HG02885 (cell line): Measurements from ENCODE around the gene STRA6.

Source experiments
- ATAC-seq: cut with Tn5 transposase; IDR thresholded peaks from one replicate; pipeline ENCODE4 v1.9.1; 2021; ENCODE audit warnings: mild to moderate bottlenecking; ENCODE audit not compliant: unreplicated experiment, poor library complexity

STRA6 gene

DNA sequence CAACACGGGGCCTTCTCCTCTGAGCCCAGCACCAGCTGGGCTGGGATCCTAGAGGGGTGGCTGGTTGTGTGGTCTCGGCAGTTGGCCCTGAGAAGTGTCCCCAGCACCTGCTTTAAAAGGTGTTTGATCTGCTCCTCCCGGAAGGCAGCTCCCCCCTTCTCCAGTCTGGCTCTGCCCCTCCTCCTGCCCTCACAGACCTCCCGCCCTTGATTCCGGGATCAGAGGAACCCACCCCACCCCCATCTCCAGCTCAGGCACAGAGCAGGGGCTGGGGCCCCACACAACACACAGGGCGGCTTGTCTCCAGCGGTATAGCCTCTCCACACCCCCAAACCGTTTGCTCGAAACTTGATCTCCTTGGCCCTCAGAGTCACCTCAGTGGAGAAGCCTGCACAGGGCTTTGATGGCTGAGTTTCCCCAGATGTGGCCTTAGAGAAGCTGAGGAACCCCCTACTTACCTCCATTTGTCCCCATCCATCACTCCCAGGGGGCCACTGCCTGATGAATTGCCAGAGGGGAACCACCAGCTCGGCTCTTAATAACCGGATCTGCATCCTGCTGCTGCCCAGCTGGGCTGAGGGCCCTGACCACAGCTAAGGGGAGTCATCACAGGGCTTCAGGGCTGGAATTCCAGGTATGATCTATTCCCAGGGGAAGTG, 6.4 kb upstream of the STRA6 start:
- ATAC-seq, result no peak

GRCh38 chr15:74208496-74208895, 5.9 kb upstream of the STRA6 start:
- no peak for ATAC-seq

- ATAC-seq, result no peak
Observed at GRCh38 chr15:74207652-74208440, 5.3 kb upstream of the STRA6 start.

DNA sequence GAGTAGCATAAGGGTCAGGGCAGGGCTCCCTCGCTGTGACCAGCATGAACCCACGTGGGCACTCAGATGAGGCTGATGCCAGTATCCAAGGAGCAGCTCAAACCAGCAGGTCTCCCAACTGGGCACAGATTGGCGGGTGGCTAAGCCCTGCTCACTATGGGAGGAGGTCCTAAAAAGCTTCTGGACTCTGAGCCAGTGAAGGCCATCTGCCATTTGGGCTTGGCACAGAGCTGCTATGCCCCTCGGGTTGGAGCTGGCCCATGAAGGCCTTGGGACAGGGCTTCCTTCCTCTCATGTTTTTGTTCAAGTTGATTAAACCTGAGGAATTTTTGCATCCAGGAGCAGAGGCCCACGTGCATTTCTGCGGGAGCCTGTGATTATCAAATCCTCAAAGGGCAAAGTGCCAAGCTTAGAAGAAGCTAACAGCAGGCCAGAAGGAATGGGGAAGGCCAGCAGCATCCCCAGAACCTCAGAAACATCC, 4.3 kb upstream of the STRA6 start:
- no peak for ATAC-seq

DNA sequence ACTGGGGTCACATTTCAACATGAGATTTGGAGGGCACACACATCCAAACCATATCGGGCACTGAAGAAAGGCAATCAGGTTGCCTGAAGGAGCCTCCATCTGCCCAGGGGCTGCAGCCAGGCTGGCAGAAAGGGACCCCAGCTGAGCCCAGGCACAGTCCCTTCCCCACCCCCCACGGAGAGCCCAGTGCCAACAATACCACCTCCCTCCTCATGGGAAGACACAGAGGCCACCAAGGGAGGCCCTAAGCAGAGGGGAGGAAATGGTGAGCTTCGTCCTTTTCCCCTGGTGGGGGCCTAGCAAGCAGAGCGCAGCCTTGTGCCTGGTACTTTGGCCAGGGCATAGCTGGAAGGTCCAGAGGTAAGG, 3.0 kb upstream of the STRA6 start:
- no peak for ATAC-seq

DNA sequence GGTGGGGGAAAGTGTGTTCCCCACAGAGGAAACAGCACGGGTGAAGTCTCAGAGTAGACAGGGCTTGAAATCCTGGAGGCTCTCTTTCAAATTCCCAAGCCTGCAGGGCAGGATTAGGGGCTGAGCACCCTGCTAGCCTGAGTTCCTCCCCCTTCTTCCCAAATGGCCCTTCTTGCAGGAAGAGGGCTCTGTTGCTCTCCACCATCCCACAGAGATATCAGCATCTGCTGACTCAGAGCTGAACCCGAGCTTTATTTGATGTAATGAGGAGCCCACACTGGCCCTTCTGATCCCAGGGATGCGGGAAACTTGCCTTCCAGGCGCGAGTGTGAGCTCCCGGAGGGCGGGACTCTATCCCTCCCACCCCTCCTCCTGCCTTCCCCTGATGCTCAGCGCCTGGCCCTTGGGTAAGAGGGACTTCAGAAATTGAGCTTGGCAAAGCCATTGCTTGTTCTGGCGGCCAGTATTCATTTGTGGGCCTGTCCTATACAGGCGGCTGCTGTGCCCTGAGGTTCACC, 1.4 kb upstream of the STRA6 start:
- no peak for ATAC-seq

GRCh38 chr15:74201710-74202420, 722 bp downstream of the STRA6 start:
- ATAC-seq, result no peak

GRCh38 chr15:74200871-74201419, 1.6 kb downstream of the STRA6 start:
- no peak for ATAC-seq

- no peak for ATAC-seq
Observed at GRCh38 chr15:74200412-74200815, 2.2 kb downstream of the STRA6 start.

- no peak for ATAC-seq
Observed at GRCh38 chr15:74199297-74199652, 3.3 kb downstream of the STRA6 start.

DNA sequence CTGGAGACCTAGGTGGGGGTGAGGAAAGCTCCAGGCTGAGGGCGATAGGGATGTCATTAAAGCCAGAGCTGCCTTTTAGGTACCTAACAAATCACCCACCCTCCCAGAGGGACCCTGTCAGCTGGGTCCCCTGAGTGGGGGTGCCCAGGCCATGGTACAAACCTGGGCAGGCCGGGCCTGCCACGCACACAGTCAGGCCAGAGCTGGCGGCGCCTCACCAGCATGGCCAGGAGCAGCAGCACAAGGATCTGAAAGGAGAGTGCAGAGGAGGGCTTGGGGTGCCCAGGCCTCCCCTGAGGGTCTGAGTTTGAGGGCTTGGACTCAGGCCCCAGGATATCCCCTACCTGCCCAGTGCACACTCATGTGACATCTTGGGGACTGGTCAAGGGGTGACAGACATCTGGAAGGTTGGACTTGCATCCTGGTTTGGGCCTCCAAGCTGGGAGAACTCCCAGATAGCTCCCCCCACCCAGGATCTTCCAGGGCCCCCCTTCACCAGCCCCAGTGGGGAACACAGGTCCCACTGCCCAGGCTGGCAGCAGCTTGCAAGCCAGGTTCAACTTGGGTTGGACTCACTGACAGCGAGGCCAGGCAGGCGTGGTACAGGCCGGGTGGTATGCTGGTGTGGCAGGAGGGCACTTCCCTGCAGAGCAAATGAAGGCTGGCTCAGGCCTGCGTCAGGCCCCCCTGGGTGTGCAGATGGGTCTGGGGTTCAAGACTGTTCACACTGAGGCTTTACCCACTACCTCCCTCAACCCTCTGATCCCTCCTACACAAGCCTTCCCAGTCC, 5.2 kb downstream of the STRA6 start:
- no peak for ATAC-seq

DNA sequence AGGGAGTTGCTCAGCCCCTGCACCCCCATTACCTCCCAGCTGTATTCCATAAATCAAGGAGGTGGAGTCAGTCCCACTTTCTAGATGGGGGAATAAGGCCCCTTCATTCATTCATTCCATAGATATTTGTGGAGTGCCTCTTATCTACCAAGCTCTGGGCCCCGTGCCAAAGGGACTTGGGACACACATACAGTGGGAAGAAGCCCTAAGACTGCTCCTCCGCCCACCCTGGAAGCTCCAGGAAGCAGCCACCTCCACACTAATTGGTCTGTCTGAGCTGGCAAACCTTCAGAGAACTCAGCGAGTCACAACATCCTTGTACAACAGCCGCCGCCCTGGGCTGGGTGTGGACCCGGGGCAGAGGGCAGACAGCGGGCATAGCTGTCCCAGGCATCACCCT, 6.4 kb downstream of the STRA6 start:
- ATAC-seq, result no peak

GRCh38 chr15:74194572-74195559, 7.7 kb downstream of the STRA6 start:
- ATAC-seq, result no peak

- ATAC-seq, result no peak
Observed at GRCh38 chr15:74193905-74194304, 8.7 kb downstream of the STRA6 start.

GRCh38 chr15:74193299-74193718, 9.3 kb downstream of the STRA6 start:
- ATAC-seq, result no peak

DNA sequence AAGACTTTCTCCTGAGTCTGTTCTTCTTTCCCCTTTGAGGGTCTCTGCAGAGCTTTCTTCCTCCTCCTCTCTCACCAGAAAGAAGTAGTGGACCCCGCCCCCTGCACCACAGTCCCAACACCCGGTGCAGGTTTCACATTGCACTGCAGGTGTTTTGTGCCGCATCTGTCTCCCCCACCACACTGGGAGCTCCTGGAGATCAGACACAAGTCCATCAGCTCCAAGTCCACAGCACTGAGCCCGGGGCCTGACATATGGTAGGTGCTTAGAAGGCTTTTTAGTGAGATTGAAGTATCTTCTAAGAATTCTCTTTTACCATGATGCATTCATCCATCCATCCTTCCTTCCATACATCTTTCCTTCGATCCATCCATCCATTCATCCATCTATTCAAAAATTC, 9.8 kb downstream of the STRA6 start:
- ATAC-seq, result no peak

DNA sequence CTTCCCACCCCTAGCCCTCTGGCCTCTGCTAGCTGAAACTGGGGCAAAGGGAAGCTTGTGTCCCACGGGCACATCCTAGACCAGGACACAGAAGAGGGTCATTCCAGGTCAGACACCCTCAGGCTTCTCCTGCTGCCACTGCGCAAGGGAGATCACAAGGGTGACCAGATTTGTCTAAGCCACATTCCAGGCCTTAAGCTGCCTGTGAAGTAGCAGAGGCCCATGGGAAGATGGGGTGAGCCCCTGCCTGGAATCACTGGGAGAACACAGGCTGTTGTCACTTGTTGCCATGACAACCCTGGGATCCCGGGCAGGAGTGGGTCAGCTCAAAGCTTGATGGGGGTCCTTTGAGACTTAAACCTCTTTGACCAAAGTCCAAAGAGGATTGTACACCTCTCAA, 10.8 kb downstream of the STRA6 start:
- ATAC-seq, result no peak

GRCh38 chr15:74188216-74188615, 14.4 kb downstream of the STRA6 start:
- no peak for ATAC-seq
